IMR-90 (cell line): ENCODE measurements around the gene PEX16. TPM values are rescaled to one million over a fixed set of nuclear protein-coding genes. Genes with fewer than 3 reads are reported as not detected.

ENCODE experiments used
- ATAC-seq: fragments of 200-7000 bp; cut with Tn5 transposase; 2 replicates; pipeline ENCODE4 v1.9.1; 2020; ENCODE audit warnings: low read depth, mild to moderate bottlenecking, moderate library complexity
- BruUV-seq: library from RNA; stranded (reverse); fragments of 400-500 nt; replicated peaks from 2 replicates; lab custom pipeline; 2021; lab: Mats Ljungman, UMichigan
- CTCF ChIA-PET: fragments of 300-600 bp; formaldehyde crosslinking; extraction: SDS; loops from one replicate; lab custom pipeline; 2021; ENCODE audit warnings: antibody characterized with exemption; lab: Yijun Ruan, JAX
- POLR2A ChIA-PET: fragments of 300-600 bp; sonication (Branson Sonifier 250); formaldehyde crosslinking; loops from one replicate; lab custom pipeline; 2022; ENCODE audit warnings: antibody characterized with exemption; ENCODE audit not compliant: unreplicated experiment; lab: Charles Lee
- DNase-seq: peaks from one replicate; pipeline ENCODE4 v3.0.0; 2013
- H2AFZ ChIP-seq: replicated peaks from 2 replicates; pipeline ENCODE3; 2013; ENCODE audit warnings: low read length, mild to moderate bottlenecking; ENCODE audit not compliant: poor library complexity
- H2AK5ac ChIP-seq: 2 replicates; pipeline ENCODE4 v1.6.1; 2013; ENCODE audit warnings: low read depth, low read length, inconsistent platforms
- H2AK9ac ChIP-seq: replicated peaks from 2 replicates; pipeline ENCODE3; 2013; ENCODE audit warnings: mild to moderate bottlenecking, low read depth, low read length, moderate library complexity; ENCODE audit not compliant: poor library complexity
- H2BK120ac ChIP-seq: 2 replicates; pipeline ENCODE4 v1.6.1; 2013; ENCODE audit warnings: low read depth, low read length, inconsistent platforms
- H2BK15ac ChIP-seq: 3 replicates; pipeline ENCODE4 v1.6.1; 2013; ENCODE audit warnings: low read depth, low read length, inconsistent platforms
- H2BK20ac ChIP-seq: 2 replicates; pipeline ENCODE4 v1.6.1; 2013; ENCODE audit warnings: low read depth, mild to moderate bottlenecking, inconsistent platforms, low read length, moderate library complexity
- H2BK5ac ChIP-seq: 2 replicates; pipeline ENCODE4 v1.6.1; 2013; ENCODE audit warnings: mild to moderate bottlenecking, low read depth, low read length, inconsistent platforms; ENCODE audit not compliant: poor library complexity, severe bottlenecking
- H3K14ac ChIP-seq: replicated peaks from 2 replicates; pipeline ENCODE4 v1.6.1; 2013; ENCODE audit warnings: low read depth, low read length, inconsistent platforms
- H3K18ac ChIP-seq: 2 replicates; pipeline ENCODE4 v1.6.1; 2013; ENCODE audit warnings: low read depth, low read length, control low read depth
- H3K23ac ChIP-seq: 2 replicates; pipeline ENCODE4 v1.6.1; 2013; ENCODE audit warnings: low read depth, low read length, inconsistent platforms
- H3K27ac ChIP-seq: 2 replicates; pipeline ENCODE4 v1.5.1; 2013; ENCODE audit warnings: mild to moderate bottlenecking, control low read depth, low read length; ENCODE audit not compliant: insufficient read depth
- H3K27me3 ChIP-seq: 2 replicates; pipeline ENCODE4 v1.6.1; 2013; ENCODE audit warnings: low read length; ENCODE audit not compliant: control insufficient read depth, insufficient read depth
- H3K36me3 ChIP-seq: 2 replicates; pipeline ENCODE4 v1.6.1; 2013; ENCODE audit warnings: low read length, mixed read lengths; ENCODE audit not compliant: control insufficient read depth, insufficient read depth
- H3K4ac ChIP-seq: 2 replicates; pipeline ENCODE4 v1.6.1; 2013; ENCODE audit warnings: low read depth, low read length, inconsistent platforms
- H3K4me1 ChIP-seq: 2 replicates; pipeline ENCODE4 v1.6.1; 2013; ENCODE audit warnings: low read length, mixed read lengths; ENCODE audit not compliant: control insufficient read depth, insufficient read depth
- H3K4me2 ChIP-seq: 2 replicates; pipeline ENCODE4 v1.6.1; 2013; ENCODE audit warnings: low read depth, mild to moderate bottlenecking, control low read depth, low read length, moderate library complexity
- H3K4me3 ChIP-seq: 2 replicates; pipeline ENCODE4 v1.5.1; 2013; ENCODE audit warnings: low read depth, mild to moderate bottlenecking, control low read depth, low read length, moderate library complexity; ENCODE audit not compliant: insufficient read depth
- H3K56ac ChIP-seq: 2 replicates; pipeline ENCODE4 v1.6.1; 2013; ENCODE audit warnings: low read length, inconsistent platforms; ENCODE audit not compliant: insufficient read depth; ENCODE audit errors: extremely low read depth
- H3K79me1 ChIP-seq, 2 experiments: 2 replicates each; pipeline ENCODE4 v1.6.1; 2013; ENCODE audit warnings: low read length in 2 of 2, inconsistent platforms in 1 of 2, low read depth in 1 of 2
- H3K9ac ChIP-seq: 2 replicates; pipeline ENCODE4 v1.6.1; 2013; ENCODE audit warnings: low read depth, low read length, control low read depth
- H3K9me1 ChIP-seq: 2 replicates; pipeline ENCODE4 v1.6.1; 2013; ENCODE audit warnings: low read length, inconsistent platforms; ENCODE audit not compliant: insufficient read depth
- H3K9me3 ChIP-seq: 2 replicates; pipeline ENCODE4 v1.6.1; 2013; ENCODE audit warnings: low read length; ENCODE audit not compliant: control insufficient read depth, insufficient read depth
- H4K20me1 ChIP-seq: 2 replicates; pipeline ENCODE4 v1.6.1; 2013; ENCODE audit warnings: low read length, inconsistent platforms; ENCODE audit not compliant: insufficient read depth
- H4K5ac ChIP-seq: 2 replicates; pipeline ENCODE4 v1.6.1; 2013; ENCODE audit warnings: mild to moderate bottlenecking, low read depth, low read length, control low read depth
- H4K8ac ChIP-seq, 2 experiments: 2 replicates each; pipeline ENCODE4 v1.6.1; 2013; ENCODE audit warnings: low read depth in 2 of 2, low read length in 2 of 2, control low read depth in 1 of 2, inconsistent platforms in 1 of 2
- H4K91ac ChIP-seq: 2 replicates; pipeline ENCODE4 v1.6.1; 2013; ENCODE audit warnings: low read depth, low read length, inconsistent platforms; ENCODE audit not compliant: insufficient read depth
- NFE2L2 ChIP-seq: fragments of 150-350 bp; IDR thresholded peaks from 2 replicates; pipeline ENCODE4 v1.6.1; 2016; ENCODE audit warnings: low read depth, mild to moderate bottlenecking, low read length
- RCOR1 ChIP-seq: IDR thresholded peaks from 2 replicates; pipeline ENCODE4 v1.6.1; 2012; ENCODE audit warnings: mild to moderate bottlenecking, low read length, improper control_type of control experiment; ENCODE audit not compliant: insufficient replicate concordance
- WGBS, 2 experiments: methylation state at CpG; one replicate each; pipeline versions ENCODE4 v1.1.5 to v1.1.7; 2013; ENCODE audit warnings: missing lambda C conversion rate in 2 of 2; ENCODE audit not compliant: insufficient read length in 1 of 2; ENCODE audit errors: extremely low coverage in 2 of 2; 5-methylcytosine and 5-hydroxymethylcytosine counted together
- dilution Hi-C: fragments of 300-500 bp; cut with HindIII; formaldehyde crosslinking; loops from one replicate; pipeline ENCODE4 v1.14.3; 2018; ENCODE audit warnings: low sequenced_read_pairs; ENCODE audit not compliant: unreplicated experiment
- in situ Hi-C: fragments of 300-500 bp; cut with MboI; formaldehyde crosslinking; loops from 3 replicates; pipeline ENCODE4 v1.14.3; 2019; ENCODE audit warnings: low sequenced_read_pairs, inconsistent platforms, mixed read lengths
- intact Hi-C: fragments of 100-400 bp; cut with micrococcal nuclease; formaldehyde crosslinking; loops from 2 replicates; pipeline ENCODE4 v1.10.0; 2022
- polyA plus RNA-seq, 3 experiments: library from polyadenylated mRNA; depleted of rRNA; stranded (reverse); fragments of >200 nt; gene quantifications; 2 replicates each; pipeline ENCODE4 v1.2.3, GENCODE V29; 2012; ENCODE audit warnings: low replicate concordance in 1 of 3
- total RNA-seq: library from RNA; depleted of rRNA; stranded (reverse); fragments of >200 nt; gene quantifications from 2 replicates; pipeline ENCODE4 v1.2.3, GENCODE V29; 2012

The PEX16 gene
- total and polyA plus RNA-seq, 2 of the 4 experiments (the other 2 are of a cell fraction): 17.9 to 23.3 TPM

GRCh38 chr11:45870706-45871105 is 47.0 kb downstream of the PEX16 start:
- H3K4me1 ChIP-seq: peaks cover 8% of the 10 kb centered on the region
- no peak overlapping the region for H4K8ac ChIP-seq
- no peak for ATAC-seq
- H3K56ac ChIP-seq: no peak overlapping the region
- H4K91ac ChIP-seq: no peak overlapping the region
- dilution Hi-C loops (no loop called here), in situ Hi-C loops (loop anchor here (10.0 kb wide), 1 partner anchor 134 kb away; no protein-coding TSS in a partner anchor), intact Hi-C loops (loop anchor here (10.0 kb wide), 1 partner anchor 134 kb away; no protein-coding TSS in a partner anchor)
- no peak overlapping the region for H2AK5ac ChIP-seq
- H3K4me2 ChIP-seq: no peak overlapping the region
- WGBS, 2 experiments: 100% methylated on average over 2 of the region's 4 CpGs; no CpG with 5 or more reads in 1 of the 2 experiments
- no peak overlapping the region for H2BK120ac ChIP-seq
- no peak overlapping the region for H2AK9ac ChIP-seq
- peaks cover 11% of the 10 kb centered on the region for H4K20me1 ChIP-seq
- H3K9ac ChIP-seq: no peak overlapping the region
- no peak for DNase-seq
- POLR2A ChIA-PET: no interaction called here
- no peaks in the 10 kb centered on the region for H3K27me3 ChIP-seq
- no peak overlapping the region for H2BK5ac ChIP-seq
- BruUV-seq: no TSS peak
- H3K79me1 ChIP-seq: peaks cover 0 to 8% of the 10 kb centered on the region in 2 experiments; a peak in 3 of 4 replicates
- no peak overlapping the region for H3K27ac ChIP-seq
- H2BK15ac ChIP-seq: no peak overlapping the region
- no peak overlapping the region for H2AFZ ChIP-seq
- no peak overlapping the region for H4K5ac ChIP-seq
- H3K9me1 ChIP-seq: peaks cover 15% of the 10 kb centered on the region
- no peak overlapping the region for H3K18ac ChIP-seq
- no peak overlapping the region for H3K4ac ChIP-seq
- no peak overlapping the region for H3K4me3 ChIP-seq
- TF ChIP-seq NFE2L2 (no peak), RCOR1 (no peak)
- H2BK20ac ChIP-seq: no peak overlapping the region
- H3K36me3 ChIP-seq: peaks cover 55% of the 10 kb centered on the region
- H3K23ac ChIP-seq: no peak overlapping the region
- CTCF ChIA-PET: no interaction called here
- H3K14ac ChIP-seq: no peak overlapping the region
- no peaks in the 10 kb centered on the region for H3K9me3 ChIP-seq
